Adrenal gland (tissue), 12 donors: ENCODE results near the gene ARHGAP4. TPM values are rescaled to one million over a fixed set of nuclear protein-coding genes. Genes with fewer than 3 reads are reported as not detected.
A peak's percentile ranks its signal among the peaks of the same experiment; 100 is the strongest.

Experiments
- DNase-seq, 7 donors: peaks; one replicate each; pipeline ENCODE4 v3.0.0-alpha.2; 2019 to 2020
- H3K27ac ChIP-seq, 5 donors: fragments of 200-600 bp; sonication (generic) in 4 of 5; 1 replicate in 3 of 5; 2 replicates in 2 of 5; pipeline versions ENCODE4 v1.5.1 to v1.8.0; 2016 to 2020; ENCODE audit warnings: mild to moderate bottlenecking in 1 of 5
- H3K27me3 ChIP-seq: fragments of 200-600 bp; 2 replicates; pipeline ENCODE4 v1.8.0; 2021
- H3K36me3 ChIP-seq, 2 donors: fragments of 200-600 bp; replicated peaks in 1 of 2; 1 replicate in 1 of 2; 2 replicates in 1 of 2; pipeline versions ENCODE4 v1.5.1 to v1.8.0; 2018 to 2022
- H3K4me1 ChIP-seq, 2 donors: fragments of 200-600 bp; replicated peaks in 1 of 2; 1 replicate in 1 of 2; 2 replicates in 1 of 2; pipeline versions ENCODE4 v1.5.1 to v1.8.0; 2018 to 2021
- H3K4me3 ChIP-seq, 4 donors: fragments of 200-600 bp; sonication (generic) in 3 of 4; one replicate each; pipeline ENCODE4 v1.5.1; 2016 to 2018
- H3K9me3 ChIP-seq, 3 donors: fragments of 200-600 bp; sonication (generic) in 1 of 3; replicated peaks in 1 of 3; 1 replicate in 2 of 3; 2 replicates in 1 of 3; pipeline versions ENCODE4 v1.5.1 to v1.8.0; 2016 to 2021
- CTCF ChIP-seq, 6 experiments: fragments of 450-650 bp in 4 of 6; fragments of 200-600 bp in 2 of 6; sonication (generic) in 1 of 6; IDR thresholded peaks; 1 replicate in 5 of 6; 2 replicates in 1 of 6; pipeline versions ENCODE4 v1.5.1 to v1.8.0; 2016 to 2021; ENCODE audit warnings: antibody characterized with exemption in 6 of 6, mild to moderate bottlenecking in 2 of 6, moderate library complexity in 1 of 6
- POLR2A ChIP-seq, 2 donors: fragments of 450-650 bp; IDR thresholded peaks; one replicate each; pipeline ENCODE4 v1.6.1; 2017; ENCODE audit warnings: antibody characterized with exemption in 2 of 2, mild to moderate bottlenecking in 2 of 2, moderate library complexity in 1 of 2
- WGBS, 4 donors: extraction: QIAGEN DNeasy Blood & Tissue Kit in 2 of 4; methylation state at CpG; one replicate each; pipeline versions ENCODE4 v1.1.5 to v1.1.7; 2013 to 2017; 5-methylcytosine and 5-hydroxymethylcytosine counted together
- intact Hi-C, 2 donors: fragments of 100-400 bp; cut with DNase I; formaldehyde crosslinking; loops; one replicate each; pipeline versions ENCODE4 v1.14.1 to v1.15.0; 2022 to 2023
- polyA plus RNA-seq, 3 donors: library from polyadenylated mRNA; stranded (reverse); fragments of 200-250 nt in 2 of 3; fragments of 350-450 nt in 1 of 3; fragmentation: Illumina TruSeq in 1 of 3; extraction: RNeasy Lipid Tissue Mini Kit (QIAGEN cat#74804) in 1 of 3; gene quantifications; one replicate each; pipeline ENCODE4 v1.2.3, GENCODE V29; 2013 to 2014
- total RNA-seq, 9 donors: library from RNA; depleted of rRNA in 4 of 9; stranded (reverse); fragments of >200 nt in 4 of 9; fragments of 120-200 nt in 1 of 9; fragmentation: NEBNext Ultra II Directional in 1 of 9; extraction: Animal tissue kit (Norgen Biotek cat#: 25700) in 1 of 9; gene quantifications; one replicate each; pipeline versions ENCODE4 v1.1.0 to v1.2.4, GENCODE V29; 2013 to 2023
- donor health status: healthy with polysubstance abuse.
- donor health status: Bipolar disorder and iron deficiency.
- donor health status: DM: yes; HTN: yes; CAD: no.
- donor health status: DM: no; HTN: no; CAD: no.
- donor health status: DM: no; HTN: no; CAD: no.
- donor health status: DM: yes; HTN: yes; CAD: no.

The ARHGAP4 gene
- total and polyA plus RNA-seq, 12 donors: 1.5 to 316 (median 46.0) TPM

GRCh38 chrX:153900831-153901752 lies 25.0 kb downstream of the ARHGAP4 start:
- Histone ChIP-seq H3K27me3 (peaks cover 8% of the 10 kb centered on the region), H3K36me3 (no peaks in the 10 kb centered on the region), H3K9me3 (no peaks in the 10 kb centered on the region), H3K27ac (no peak overlapping the region), H3K4me3 (no peak overlapping the region), H3K4me1 (no peaks in the 10 kb centered on the region)
- 45 to 61% (median 56%) methylated on average over 16 to 26 of the region's 26 CpGs for WGBS, 4 donors
- TF ChIP-seq CTCF (IDR thresholded peaks at IDR 0.05) (no peak), POLR2A (IDR thresholded peaks at IDR 0.05) (no peak)
- intact Hi-C loops: no loop called here
- peak in 6 of 7 donors; percentile 19 to 70 (median 42) for DNase-seq

GRCh38 chrX:153897899-153898298 lies 28.2 kb downstream of the ARHGAP4 start:
- Histone ChIP-seq H3K27ac (no peak overlapping the region), H3K4me3 (no peak overlapping the region), H3K4me1 (no peaks in the 10 kb centered on the region), H3K27me3 (no peaks in the 10 kb centered on the region), H3K9me3 (no peaks in the 10 kb centered on the region), H3K36me3 (no peaks in the 10 kb centered on the region)
- no peak for DNase-seq
- TF ChIP-seq POLR2A (IDR thresholded peaks at IDR 0.05) (no peak), CTCF (IDR thresholded peaks at IDR 0.05) (no peak)
- intact Hi-C loops: no loop called here

- DNase-seq: no peak
- Histone ChIP-seq H3K36me3 (no peaks in the 10 kb centered on the region), H3K4me1 (no peaks in the 10 kb centered on the region), H3K27me3 (peaks cover 51% of the 10 kb centered on the region), H3K4me3 (no peak overlapping the region), H3K9me3 (no peaks in the 10 kb centered on the region), H3K27ac (no peak overlapping the region)
- TF ChIP-seq POLR2A (IDR thresholded peaks at IDR 0.05) (no peak), CTCF (IDR thresholded peaks at IDR 0.05) (no peak)
- intact Hi-C loops: no loop called here
- 93 to 98% (median 95%) methylated on average over 6 of the region's 6 CpGs for WGBS, 4 donors
These were observed 36.9 kb downstream of the ARHGAP4 start for GRCh38 chrX:153889123-153889522.

DNA sequence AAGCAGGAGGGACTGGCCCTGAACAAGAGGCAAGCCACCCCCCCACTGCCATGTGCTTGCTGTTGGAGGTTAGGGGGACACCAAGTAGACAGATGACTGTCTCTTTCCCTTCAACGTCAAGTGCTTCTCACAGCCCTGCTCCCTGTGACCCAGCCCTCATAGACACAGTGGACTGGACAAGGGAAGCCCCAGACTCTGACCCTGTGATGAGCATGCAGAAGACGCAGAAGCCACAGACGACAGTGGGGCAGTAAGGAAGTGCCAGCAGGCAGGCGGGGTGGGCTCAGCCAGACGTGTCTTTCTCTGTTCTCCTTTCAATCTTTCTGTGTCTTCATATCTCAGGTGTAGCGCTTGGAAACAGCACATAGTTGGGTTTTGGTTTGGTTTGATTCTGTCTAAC lies 37.7 kb downstream of the ARHGAP4 start:
- no peak for DNase-seq
- H3K9me3 ChIP-seq: no peaks in the 10 kb centered on the region
- TF ChIP-seq POLR2A (IDR thresholded peaks at IDR 0.05) (no peak), CTCF (IDR thresholded peaks at IDR 0.05) (no peak)
- WGBS, 4 donors: 58 to 74% (median 68%) methylated on average over 6 of the region's 6 CpGs; no CpG with 5 or more reads in 1 of the 4 donors
- H3K4me3 ChIP-seq: no peak overlapping the region
- no peak overlapping the region for H3K27ac ChIP-seq
- H3K36me3 ChIP-seq: no peaks in the 10 kb centered on the region
- H3K27me3 ChIP-seq: peaks cover 58% of the 10 kb centered on the region
- intact Hi-C loops: no loop called here
- no peaks in the 10 kb centered on the region for H3K4me1 ChIP-seq
